NB4 (cell line): ENCODE results near the gene FAM89A.
A peak's percentile ranks its signal among the peaks of the same experiment; 100 is the strongest.

ENCODE experiments used
- DNase-seq: peaks from one replicate; pipeline ENCODE4 v3.0.0; 2010; ENCODE audit warnings: low read depth
- H3K4me3 ChIP-seq: one replicate; pipeline ENCODE4 v1.5.1; 2011; ENCODE audit warnings: mild to moderate bottlenecking, low read depth, low read length, moderate library complexity
- MAX ChIP-seq: IDR thresholded peaks from 2 replicates; pipeline ENCODE4 v1.6.1; 2011; ENCODE audit warnings: low read depth, low read length
- MYC ChIP-seq: IDR thresholded peaks from 2 replicates; pipeline ENCODE4 v1.6.1; 2011; ENCODE audit warnings: low read depth, low read length
- POLR2A ChIP-seq: IDR thresholded peaks from 2 replicates; pipeline ENCODE4 v1.6.1; 2011; ENCODE audit warnings: mild to moderate bottlenecking; ENCODE audit not compliant: insufficient read length; ENCODE audit errors: extremely low read depth
- TF ChIP-seq, protein P1 (sequence below): IDR thresholded peaks from one replicate; pipeline ENCODE4 v1.5.1; 2012; ENCODE audit warnings: low read depth, low read length

The FAM89A gene

DNA sequence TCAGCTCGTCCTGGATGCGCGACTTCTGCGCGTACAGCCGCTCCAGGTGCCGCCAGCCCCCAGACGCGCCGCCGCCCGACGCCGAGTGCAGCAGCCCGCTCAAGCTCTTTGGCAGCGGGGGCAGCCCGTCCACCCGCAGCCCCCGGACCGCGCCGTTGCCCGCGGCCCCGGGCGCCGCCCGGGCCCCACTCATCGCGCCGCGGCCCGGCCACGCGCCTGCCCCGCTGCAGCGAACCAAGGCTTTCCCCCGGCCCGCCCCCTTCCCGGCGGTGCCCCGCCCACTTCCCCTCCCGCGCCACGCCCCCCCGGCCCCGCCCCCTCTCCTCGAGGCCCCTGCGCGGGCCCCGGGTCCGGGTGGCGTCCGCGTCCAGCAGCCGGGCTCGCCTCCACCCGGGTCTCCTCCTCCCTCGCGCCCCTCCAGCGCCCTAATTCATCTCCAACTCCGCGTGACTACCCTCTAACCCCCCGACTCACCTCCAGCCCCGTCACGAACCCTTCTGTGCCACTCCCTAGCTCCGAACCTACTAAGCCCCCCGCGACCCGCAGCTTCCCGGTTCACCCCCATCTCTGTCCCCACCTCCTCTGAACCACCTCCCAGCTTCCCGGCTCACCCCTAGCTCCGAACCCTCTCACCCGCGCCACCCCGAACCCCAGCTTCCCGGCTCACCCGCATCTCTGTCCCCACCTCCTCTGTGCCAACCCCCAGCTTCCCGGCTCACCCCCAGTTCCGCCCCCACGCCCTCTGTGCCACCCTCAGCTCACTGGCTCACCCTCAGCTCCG lies at the start of gene FAM89A:
Gene FAM89A (minus strand): TSS at position 236 of the 781 bp plus-strand sequence. CDS start 43 bp downstream, at position 193.
- peak within 1 kb of the TSS; percentile 59 for H3K4me3 ChIP-seq
- TF ChIP-seq MAX (no peak), MYC (no peak), POLR2A (peak; percentile 60)
- TF ChIP-seq, protein P1, sequence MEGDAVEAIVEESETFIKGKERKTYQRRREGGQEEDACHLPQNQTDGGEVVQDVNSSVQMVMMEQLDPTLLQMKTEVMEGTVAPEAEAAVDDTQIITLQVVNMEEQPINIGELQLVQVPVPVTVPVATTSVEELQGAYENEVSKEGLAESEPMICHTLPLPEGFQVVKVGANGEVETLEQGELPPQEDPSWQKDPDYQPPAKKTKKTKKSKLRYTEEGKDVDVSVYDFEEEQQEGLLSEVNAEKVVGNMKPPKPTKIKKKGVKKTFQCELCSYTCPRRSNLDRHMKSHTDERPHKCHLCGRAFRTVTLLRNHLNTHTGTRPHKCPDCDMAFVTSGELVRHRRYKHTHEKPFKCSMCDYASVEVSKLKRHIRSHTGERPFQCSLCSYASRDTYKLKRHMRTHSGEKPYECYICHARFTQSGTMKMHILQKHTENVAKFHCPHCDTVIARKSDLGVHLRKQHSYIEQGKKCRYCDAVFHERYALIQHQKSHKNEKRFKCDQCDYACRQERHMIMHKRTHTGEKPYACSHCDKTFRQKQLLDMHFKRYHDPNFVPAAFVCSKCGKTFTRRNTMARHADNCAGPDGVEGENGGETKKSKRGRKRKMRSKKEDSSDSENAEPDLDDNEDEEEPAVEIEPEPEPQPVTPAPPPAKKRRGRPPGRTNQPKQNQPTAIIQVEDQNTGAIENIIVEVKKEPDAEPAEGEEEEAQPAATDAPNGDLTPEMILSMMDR: no peak
- DNase-seq: peak; percentile 57

DNA sequence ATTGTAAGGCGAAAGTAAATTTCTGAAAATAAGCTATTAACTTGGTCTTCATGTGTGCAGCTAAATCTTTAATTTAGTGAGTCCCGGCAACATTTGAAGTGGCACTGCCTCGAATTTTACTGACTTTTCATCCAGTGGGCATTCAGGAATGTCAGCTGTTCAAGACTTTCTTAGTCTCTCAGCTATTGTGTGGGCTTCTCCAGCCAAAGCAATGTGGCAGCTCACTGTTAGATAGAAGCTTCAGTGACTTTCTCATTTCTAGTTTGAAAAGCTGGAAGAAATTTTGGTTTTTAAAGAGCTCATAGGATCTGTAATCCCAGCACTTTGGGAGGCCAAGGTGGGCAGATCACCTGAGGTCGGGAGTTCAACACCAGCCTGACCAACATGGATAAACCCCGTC lies 44.3 kb upstream of the FAM89A start:
- no peak for DNase-seq
- H3K4me3 ChIP-seq: no peak overlapping the region
- TF ChIP-seq POLR2A: no peak
- TF ChIP-seq MYC: no peak
- TF ChIP-seq, protein P1: no peak
- no peak for TF ChIP-seq MAX

DNA sequence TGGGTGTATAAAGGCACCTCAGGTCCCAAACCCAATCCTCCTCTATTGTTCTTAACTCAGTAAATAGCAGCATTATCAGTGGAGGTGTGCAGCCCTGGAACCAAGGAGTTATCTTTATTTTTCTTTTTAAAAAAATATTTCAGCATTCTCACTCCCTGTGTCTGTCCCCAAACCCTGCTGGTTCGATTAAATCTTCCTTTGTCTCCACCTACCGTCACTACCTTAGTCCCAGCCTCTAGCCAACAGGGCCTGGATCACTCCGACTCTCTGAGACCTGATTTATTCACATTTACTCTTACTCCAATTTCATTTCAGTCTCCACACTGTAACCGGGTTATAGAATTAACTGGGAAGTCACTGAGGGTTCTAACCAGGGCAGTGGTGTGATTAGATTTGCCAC lies 39.1 kb upstream of the FAM89A start:
- no peak overlapping the region for H3K4me3 ChIP-seq
- DNase-seq: no peak
- TF ChIP-seq, protein P1: no peak
- TF ChIP-seq MYC (no peak), POLR2A (no peak), MAX (no peak)

DNA sequence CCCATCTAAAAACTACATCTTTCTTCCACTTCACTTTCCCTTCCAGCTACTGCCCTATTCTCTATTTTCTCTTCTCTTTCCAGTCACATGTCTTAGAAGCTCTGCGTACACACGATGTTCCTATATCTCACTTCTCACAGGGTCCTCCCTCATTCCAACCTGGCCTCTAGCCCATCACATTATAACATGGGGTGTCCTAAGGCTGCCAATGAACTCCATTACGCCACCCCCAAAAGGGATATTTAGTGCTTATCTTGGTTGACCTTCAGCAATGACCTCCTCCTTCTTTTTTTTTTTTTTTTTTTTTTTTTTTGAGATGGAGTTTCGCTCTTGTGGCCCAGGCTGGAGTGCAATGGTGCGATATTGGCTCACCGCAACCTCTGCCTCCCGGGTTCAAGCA lies 38.2 kb upstream of the FAM89A start:
- TF ChIP-seq, protein P1: no peak
- TF ChIP-seq MYC: no peak
- no peak for TF ChIP-seq POLR2A
- no peak for TF ChIP-seq MAX
- DNase-seq: no peak
- H3K4me3 ChIP-seq: no peak overlapping the region

DNA sequence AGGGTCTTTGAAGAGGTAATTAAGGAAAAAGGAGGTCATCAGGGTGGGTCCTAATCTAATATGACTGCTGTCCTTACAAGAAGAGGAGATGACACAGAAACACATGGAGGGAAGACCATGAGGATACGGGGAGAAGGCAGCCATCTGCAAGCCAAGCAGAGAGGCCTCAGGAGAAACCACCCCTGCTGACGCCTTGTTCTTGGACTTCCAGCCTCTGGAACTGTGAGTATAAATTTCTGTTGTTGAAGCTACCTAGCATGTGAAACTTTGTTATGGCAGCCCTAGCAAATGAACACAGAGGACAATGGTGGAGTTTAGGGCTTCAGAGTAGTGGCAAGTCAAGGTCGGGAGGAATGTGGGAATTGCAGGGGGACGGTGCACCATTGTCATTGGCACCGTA lies 36.7 kb upstream of the FAM89A start:
- no peak overlapping the region for H3K4me3 ChIP-seq
- DNase-seq: no peak
- TF ChIP-seq MYC (no peak), MAX (no peak), POLR2A (no peak)
- TF ChIP-seq, protein P1: no peak
